PC-9 (cell line): ENCODE measurements around the gene ELANE.

ENCODE experiments used
- EZH2 ChIP-seq: fragments of 200-600 bp; sonication (generic); IDR thresholded peaks from 2 replicates; pipeline ENCODE4 v1.8.0; 2017; ENCODE audit warnings: antibody characterized with exemption, low read depth
- TF ChIP-seq, protein P1 (sequence below): fragments of 200-600 bp; sonication (generic); conservative IDR thresholded peaks from 2 replicates; pipeline ENCODE4 v1.6.1; 2017; ENCODE audit warnings: mixed run types, antibody characterized with exemption, mild to moderate bottlenecking, moderate library complexity

DNA sequence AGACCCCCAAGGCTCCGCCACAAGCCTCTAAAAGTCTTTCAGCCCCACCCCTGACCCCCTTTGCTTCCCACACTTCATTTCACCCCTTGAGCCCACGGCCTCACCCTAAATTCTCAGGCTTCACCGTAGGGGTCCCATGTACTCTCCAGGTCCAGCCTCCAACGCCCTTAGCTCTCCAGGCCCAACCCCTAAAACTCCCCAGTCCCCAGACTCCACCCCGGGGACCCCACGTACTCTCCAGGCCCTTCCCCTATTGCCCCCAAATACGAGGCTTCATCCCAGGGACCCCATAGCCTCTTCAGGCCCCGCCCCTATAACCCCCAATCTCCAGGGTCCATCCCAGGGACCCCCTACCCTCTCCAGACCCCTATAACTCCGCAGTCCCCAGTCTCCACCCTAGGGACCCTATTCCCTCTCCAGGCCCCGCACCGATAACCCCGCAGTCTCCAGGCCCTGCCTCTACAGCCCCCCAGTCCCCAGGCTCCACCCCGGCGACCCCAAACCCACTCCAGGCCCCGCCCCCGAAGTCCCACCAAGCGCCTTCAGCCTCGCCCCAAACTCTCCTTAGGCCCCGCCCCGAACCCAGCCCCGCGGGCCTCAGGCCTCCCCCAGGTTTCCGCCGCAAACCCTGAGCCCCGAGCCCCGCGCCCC is 40.3 kb downstream of the ELANE start:
- no peak for TF ChIP-seq EZH2
- TF ChIP-seq, protein P1, sequence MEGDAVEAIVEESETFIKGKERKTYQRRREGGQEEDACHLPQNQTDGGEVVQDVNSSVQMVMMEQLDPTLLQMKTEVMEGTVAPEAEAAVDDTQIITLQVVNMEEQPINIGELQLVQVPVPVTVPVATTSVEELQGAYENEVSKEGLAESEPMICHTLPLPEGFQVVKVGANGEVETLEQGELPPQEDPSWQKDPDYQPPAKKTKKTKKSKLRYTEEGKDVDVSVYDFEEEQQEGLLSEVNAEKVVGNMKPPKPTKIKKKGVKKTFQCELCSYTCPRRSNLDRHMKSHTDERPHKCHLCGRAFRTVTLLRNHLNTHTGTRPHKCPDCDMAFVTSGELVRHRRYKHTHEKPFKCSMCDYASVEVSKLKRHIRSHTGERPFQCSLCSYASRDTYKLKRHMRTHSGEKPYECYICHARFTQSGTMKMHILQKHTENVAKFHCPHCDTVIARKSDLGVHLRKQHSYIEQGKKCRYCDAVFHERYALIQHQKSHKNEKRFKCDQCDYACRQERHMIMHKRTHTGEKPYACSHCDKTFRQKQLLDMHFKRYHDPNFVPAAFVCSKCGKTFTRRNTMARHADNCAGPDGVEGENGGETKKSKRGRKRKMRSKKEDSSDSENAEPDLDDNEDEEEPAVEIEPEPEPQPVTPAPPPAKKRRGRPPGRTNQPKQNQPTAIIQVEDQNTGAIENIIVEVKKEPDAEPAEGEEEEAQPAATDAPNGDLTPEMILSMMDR = no peak
